ENCODE results near the gene P4HA2.

Gene P4HA2

GRCh38 chr5:132227485-132228240, at the start of gene P4HA2:
Gene P4HA2, minus strand, starts transcription at chr5:132227853. Its CDS starts 9,227 bp downstream, at chr5:132218626.
- no peak for DNase-seq

- no peak for DNase-seq
Measured at GRCh38 chr5:132277256-132277655, 49.6 kb upstream of the P4HA2 start.

GRCh38 chr5:132275367-132276220, 47.9 kb upstream of the P4HA2 start:
- no peak for DNase-seq

- no peak for DNase-seq
Measured at GRCh38 chr5:132274050-132274792, 46.6 kb upstream of the P4HA2 start.

GRCh38 chr5:132273631-132274030, 46.0 kb upstream of the P4HA2 start:
- DNase-seq = no peak

- peak; percentile 52 for DNase-seq
Measured at GRCh38 chr5:132272311-132273210, 44.9 kb upstream of the P4HA2 start.

GRCh38 chr5:132271251-132272246, 43.9 kb upstream of the P4HA2 start:
- no peak for DNase-seq

GRCh38 chr5:132270706-132271105, 43.1 kb upstream of the P4HA2 start:
- DNase-seq = no peak

- DNase-seq = no peak
Measured at GRCh38 chr5:132270335-132270665, 42.6 kb upstream of the P4HA2 start.

GRCh38 chr5:132269635-132270334, 42.1 kb upstream of the P4HA2 start:
- no peak for DNase-seq

- DNase-seq = no peak
Measured at GRCh38 chr5:132268769-132269551, 41.3 kb upstream of the P4HA2 start.

- no peak for DNase-seq
Measured at GRCh38 chr5:132267931-132268768, 40.5 kb upstream of the P4HA2 start.

- DNase-seq = no peak
Measured at GRCh38 chr5:132267166-132267739, 39.6 kb upstream of the P4HA2 start.

GRCh38 chr5:132266836-132267160, 39.1 kb upstream of the P4HA2 start:
- DNase-seq = no peak

- DNase-seq = no peak
Measured at GRCh38 chr5:132266031-132266835, 38.6 kb upstream of the P4HA2 start.

GRCh38 chr5:132265336-132266030, 37.8 kb upstream of the P4HA2 start:
- no peak for DNase-seq
